PFSK-1 (cell line): ENCODE results near the gene TFPI2.

Experiments
- POLR2AphosphoS5 ChIP-seq: IDR thresholded peaks from 2 replicates; pipeline ENCODE4 v1.6.1; 2012; ENCODE audit warnings: low read depth, mild to moderate bottlenecking, control low read depth, low read length, moderate library complexity
- SIN3A ChIP-seq: IDR thresholded peaks from 2 replicates; pipeline ENCODE4 v1.6.1; 2012; ENCODE audit warnings: mild to moderate bottlenecking, low read length, moderate library complexity, borderline replicate concordance; ENCODE audit not compliant: insufficient read depth
- TAF1 ChIP-seq: IDR thresholded peaks from 2 replicates; pipeline ENCODE4 v1.6.1; 2012; ENCODE audit warnings: low read length, control low read depth, borderline replicate concordance; ENCODE audit not compliant: insufficient read depth

- no peak for TF ChIP-seq POLR2AphosphoS5
- no peak for TF ChIP-seq SIN3A
- TF ChIP-seq TAF1: no peak
Measured at GRCh38 chr7:93889261-93889660, 1.3 kb downstream of the TFPI2 start.
